Epidermal melanocyte (primary cell): ENCODE results near the gene TCEA3.

ENCODE experiments used
- DNase-seq: peaks from one replicate; pipeline ENCODE4 v3.0.0; 2011; ENCODE audit warnings: low spot score; ENCODE audit not compliant: insufficient read length

Gene TCEA3

GRCh38 chr1:23424293-23425192, at the start of gene TCEA3:
Gene TCEA3, minus strand, starts transcription at chr1:23424748. Its CDS starts 115 bp downstream, at chr1:23424633.
- DNase-seq, result no peak

GRCh38 chr1:23473037-23473800, 48.7 kb upstream of the TCEA3 start:
- DNase-seq, result no peak

- DNase-seq, result no peak
These were observed 47.9 kb upstream of the TCEA3 start for GRCh38 chr1:23472351-23473036.

GRCh38 chr1:23471473-23472075, 47.0 kb upstream of the TCEA3 start:
- DNase-seq, result no peak

GRCh38 chr1:23470282-23471070, 45.9 kb upstream of the TCEA3 start:
- DNase-seq, result no peak

GRCh38 chr1:23469372-23469982, 44.9 kb upstream of the TCEA3 start:
- no peak for DNase-seq

GRCh38 chr1:23466423-23466989, 42.0 kb upstream of the TCEA3 start:
- peak; percentile 50 for DNase-seq

GRCh38 chr1:23463286-23463685, 38.7 kb upstream of the TCEA3 start:
- DNase-seq, result no peak

- DNase-seq, result no peak
These were observed 38.2 kb upstream of the TCEA3 start for GRCh38 chr1:23462766-23463165.

- no peak for DNase-seq
These were observed 36.5 kb upstream of the TCEA3 start for GRCh38 chr1:23461050-23461449.

GRCh38 chr1:23460519-23460918, 36.0 kb upstream of the TCEA3 start:
- no peak for DNase-seq

GRCh38 chr1:23459338-23459757, 34.8 kb upstream of the TCEA3 start:
- no peak for DNase-seq

- no peak for DNase-seq
These were observed 31.7 kb upstream of the TCEA3 start for GRCh38 chr1:23456226-23456625.

- no peak for DNase-seq
These were observed 29.0 kb upstream of the TCEA3 start for GRCh38 chr1:23453455-23454000.

- DNase-seq, result no peak
These were observed 27.5 kb upstream of the TCEA3 start for GRCh38 chr1:23452011-23452411.

GRCh38 chr1:23451441-23451840, 26.9 kb upstream of the TCEA3 start:
- DNase-seq, result no peak

- no peak for DNase-seq
These were observed 26.3 kb upstream of the TCEA3 start for GRCh38 chr1:23450894-23451293.

- no peak for DNase-seq
These were observed 25.4 kb upstream of the TCEA3 start for GRCh38 chr1:23449958-23450357.

GRCh38 chr1:23449306-23449705, 24.8 kb upstream of the TCEA3 start:
- no peak for DNase-seq

- no peak for DNase-seq
These were observed 24.3 kb upstream of the TCEA3 start for GRCh38 chr1:23448846-23449245.
